ENCODE data around the gene ARMH4. TPM values are rescaled to one million over a fixed set of nuclear protein-coding genes. Genes with fewer than 3 reads are reported as not detected.

Gene ARMH4
- total and polyA plus RNA-seq, 10 of the 15 experiments (the other 5 are each of a cell fraction or from before 2014, with no cell fraction given): 0.50 to 0.97 (median 0.60) TPM; not detected in 7

DNA sequence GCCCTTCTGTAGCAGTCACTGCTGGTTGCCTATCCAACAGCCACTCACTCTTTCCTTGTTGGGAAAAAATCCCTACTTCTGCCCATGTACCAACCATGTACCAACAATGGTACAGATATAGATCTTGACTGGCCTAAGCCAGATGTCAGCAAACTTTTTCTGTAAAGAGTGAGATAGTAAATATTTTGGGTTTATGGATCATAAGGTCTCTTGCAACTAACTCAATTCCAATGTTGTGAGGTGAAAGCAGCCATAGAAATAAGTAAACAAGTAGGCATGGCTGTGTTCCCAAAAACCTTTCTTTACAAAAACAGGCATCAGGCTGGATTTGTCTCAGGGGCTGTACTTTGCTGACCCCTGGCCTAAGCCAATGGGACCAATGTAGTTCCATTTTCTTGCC lies 73.5 kb downstream of the ARMH4 start (continued):
- TF ChIP-seq, protein P1, sequence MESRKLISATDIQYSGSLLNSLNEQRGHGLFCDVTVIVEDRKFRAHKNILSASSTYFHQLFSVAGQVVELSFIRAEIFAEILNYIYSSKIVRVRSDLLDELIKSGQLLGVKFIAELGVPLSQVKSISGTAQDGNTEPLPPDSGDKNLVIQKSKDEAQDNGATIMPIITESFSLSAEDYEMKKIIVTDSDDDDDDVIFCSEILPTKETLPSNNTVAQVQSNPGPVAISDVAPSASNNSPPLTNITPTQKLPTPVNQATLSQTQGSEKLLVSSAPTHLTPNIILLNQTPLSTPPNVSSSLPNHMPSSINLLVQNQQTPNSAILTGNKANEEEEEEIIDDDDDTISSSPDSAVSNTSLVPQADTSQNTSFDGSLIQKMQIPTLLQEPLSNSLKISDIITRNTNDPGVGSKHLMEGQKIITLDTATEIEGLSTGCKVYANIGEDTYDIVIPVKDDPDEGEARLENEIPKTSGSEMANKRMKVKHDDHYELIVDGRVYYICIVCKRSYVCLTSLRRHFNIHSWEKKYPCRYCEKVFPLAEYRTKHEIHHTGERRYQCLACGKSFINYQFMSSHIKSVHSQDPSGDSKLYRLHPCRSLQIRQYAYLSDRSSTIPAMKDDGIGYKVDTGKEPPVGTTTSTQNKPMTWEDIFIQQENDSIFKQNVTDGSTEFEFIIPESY (IDR thresholded peaks at IDR 0.05): no peak
- TF ChIP-seq NR2F1 (conservative IDR thresholded peaks at IDR 0.05) (no peak), CHD1 (IDR thresholded peaks at IDR 0.05; ENCODE audit: low read depth, low read length) (no peak), DPF2 (IDR thresholded peaks at IDR 0.05) (no peak)

DNA sequence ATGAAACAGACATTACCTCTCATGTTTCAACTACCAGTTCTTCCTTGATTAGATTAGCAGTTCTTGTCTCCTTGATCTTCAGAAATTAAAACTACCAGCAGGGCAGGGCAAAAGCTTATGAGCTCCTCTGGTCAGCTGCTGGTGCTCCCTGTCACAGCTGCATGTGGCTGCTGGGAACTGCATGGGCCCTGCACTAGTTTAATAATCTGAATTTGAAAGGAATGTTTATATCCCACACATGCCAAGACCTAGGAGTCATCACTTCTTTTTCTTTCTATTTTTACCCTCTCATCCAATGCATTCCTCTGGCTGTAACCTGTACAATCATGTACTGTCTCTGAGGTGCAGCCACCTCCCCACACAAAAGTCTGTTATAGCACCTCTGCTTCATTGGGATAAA lies 73.9 kb downstream of the ARMH4 start:
- Histone ChIP-seq H2AFZ (ENCODE audit: control insufficient read depth, low read depth, low read length) (no peak overlapping the region), H3K4me2 (ENCODE audit: control insufficient read depth, insufficient read depth) (no peak overlapping the region), H3K4me1 (ENCODE audit: control insufficient read depth, insufficient read depth, low read length) (no peaks in the 10 kb centered on the region), H4K20me1 (ENCODE audit: control insufficient read depth, insufficient read depth) (no peaks in the 10 kb centered on the region), H3K9me3 (replicated peaks; ENCODE audit: control insufficient read depth, insufficient read depth, low read length) (no peaks in the 10 kb centered on the region), H3K79me2 (ENCODE audit: control insufficient read depth, insufficient read depth, low read length) (no peaks in the 10 kb centered on the region), H3K4me3 (no peak overlapping the region), H3K36me3 (ENCODE audit: control insufficient read depth in 2 of 2, insufficient read depth in 2 of 2, low read length in 1 of 2) (no peaks in the 10 kb centered on the region), H3K9ac (ENCODE audit: control insufficient read depth, insufficient read depth, low read length) (no peak overlapping the region), H3K27me3 (replicated peaks in 1 of 2; ENCODE audit: control insufficient read depth in 2 of 2, insufficient read depth in 2 of 2, low read length in 1 of 2) (no peaks in the 10 kb centered on the region), H3K27ac (ENCODE audit: control insufficient read depth, insufficient read depth) (no peak overlapping the region)
- ATAC-seq (no peak), FAIRE-seq (no peak), DNase-seq (ENCODE audit: low read depth, low spot score) (no peak)
- ChIA-PET CTCF (no interaction called here), POLR2A (interaction anchor here (0.6 kb wide), 1 partner anchor 83 kb away, joined by 4 read pairs; no protein-coding TSS in a partner anchor), SMC1A (ENCODE audit: uncharacterized antibody, unreplicated experiment) (interaction anchor here (1.0 kb wide), 1 partner anchor 592 kb away, joined by 3 read pairs; no protein-coding TSS in a partner anchor), RAD21 (ENCODE audit: unreplicated experiment) (no interaction called here)
- TF ChIP-seq STAT3 (IDR thresholded peaks at IDR 0.05; ENCODE audit: low read depth, low read length): no peak
- TF ChIP-seq ATF7 (IDR thresholded peaks at IDR 0.05; ENCODE audit: low read depth): no peak
- no peak for TF ChIP-seq TARDBP (IDR thresholded peaks at IDR 0.05; ENCODE audit: borderline replicate concordance)
- TF ChIP-seq NFXL1 (IDR thresholded peaks at IDR 0.05; ENCODE audit: borderline replicate concordance): no peak
- TF ChIP-seq IKZF2 (IDR thresholded peaks at IDR 0.05): no peak
- TF ChIP-seq YBX1 (IDR thresholded peaks at IDR 0.05): no peak
- TF ChIP-seq, protein P2, sequence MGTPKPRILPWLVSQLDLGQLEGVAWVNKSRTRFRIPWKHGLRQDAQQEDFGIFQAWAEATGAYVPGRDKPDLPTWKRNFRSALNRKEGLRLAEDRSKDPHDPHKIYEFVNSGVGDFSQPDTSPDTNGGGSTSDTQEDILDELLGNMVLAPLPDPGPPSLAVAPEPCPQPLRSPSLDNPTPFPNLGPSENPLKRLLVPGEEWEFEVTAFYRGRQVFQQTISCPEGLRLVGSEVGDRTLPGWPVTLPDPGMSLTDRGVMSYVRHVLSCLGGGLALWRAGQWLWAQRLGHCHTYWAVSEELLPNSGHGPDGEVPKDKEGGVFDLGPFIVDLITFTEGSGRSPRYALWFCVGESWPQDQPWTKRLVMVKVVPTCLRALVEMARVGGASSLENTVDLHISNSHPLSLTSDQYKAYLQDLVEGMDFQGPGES (IDR thresholded peaks at IDR 0.05): no peak
- TF ChIP-seq MTA3 (IDR thresholded peaks at IDR 0.05; ENCODE audit: borderline replicate concordance, low read length): no peak
- TF ChIP-seq, protein P3, sequence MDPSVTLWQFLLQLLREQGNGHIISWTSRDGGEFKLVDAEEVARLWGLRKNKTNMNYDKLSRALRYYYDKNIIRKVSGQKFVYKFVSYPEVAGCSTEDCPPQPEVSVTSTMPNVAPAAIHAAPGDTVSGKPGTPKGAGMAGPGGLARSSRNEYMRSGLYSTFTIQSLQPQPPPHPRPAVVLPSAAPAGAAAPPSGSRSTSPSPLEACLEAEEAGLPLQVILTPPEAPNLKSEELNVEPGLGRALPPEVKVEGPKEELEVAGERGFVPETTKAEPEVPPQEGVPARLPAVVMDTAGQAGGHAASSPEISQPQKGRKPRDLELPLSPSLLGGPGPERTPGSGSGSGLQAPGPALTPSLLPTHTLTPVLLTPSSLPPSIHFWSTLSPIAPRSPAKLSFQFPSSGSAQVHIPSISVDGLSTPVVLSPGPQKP (IDR thresholded peaks at IDR 0.05; ENCODE audit: low read depth, low read length): no peak
- TF ChIP-seq ZNF274 (IDR thresholded peaks at IDR 0.05; ENCODE audit: insufficient read depth, insufficient read length): no peak
- no peak for TF ChIP-seq PML (IDR thresholded peaks at IDR 0.05; ENCODE audit: low read length)
- no peak for TF ChIP-seq NFIC (IDR thresholded peaks at IDR 0.05; ENCODE audit: low read depth, low read length)
- TF ChIP-seq CBX5 (IDR thresholded peaks at IDR 0.05; ENCODE audit: low read depth): no peak
- no peak for TF ChIP-seq SUZ12 (IDR thresholded peaks at IDR 0.05; ENCODE audit: unreplicated experiment)
- TF ChIP-seq WRNIP1 (IDR thresholded peaks at IDR 0.05; ENCODE audit: borderline replicate concordance, low read depth, low read length): no peak
- TF ChIP-seq, protein P4, sequence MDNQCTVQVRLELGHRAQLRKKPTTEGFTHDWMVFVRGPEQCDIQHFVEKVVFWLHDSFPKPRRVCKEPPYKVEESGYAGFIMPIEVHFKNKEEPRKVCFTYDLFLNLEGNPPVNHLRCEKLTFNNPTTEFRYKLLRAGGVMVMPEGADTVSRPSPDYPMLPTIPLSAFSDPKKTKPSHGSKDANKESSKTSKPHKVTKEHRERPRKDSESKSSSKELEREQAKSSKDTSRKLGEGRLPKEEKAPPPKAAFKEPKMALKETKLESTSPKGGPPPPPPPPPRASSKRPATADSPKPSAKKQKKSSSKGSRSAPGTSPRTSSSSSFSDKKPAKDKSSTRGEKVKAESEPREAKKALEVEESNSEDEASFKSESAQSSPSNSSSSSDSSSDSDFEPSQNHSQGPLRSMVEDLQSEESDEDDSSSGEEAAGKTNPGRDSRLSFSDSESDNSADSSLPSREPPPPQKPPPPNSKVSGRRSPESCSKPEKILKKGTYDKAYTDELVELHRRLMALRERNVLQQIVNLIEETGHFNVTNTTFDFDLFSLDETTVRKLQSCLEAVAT (IDR thresholded peaks at IDR 0.05): no peak
- in situ Hi-C loops (cut with MboI): no loop called here
- BruUV-seq (replicated peaks): no TSS peak
- intact Hi-C loops (cut with micrococcal nuclease; ENCODE audit: unreplicated experiment): no loop called here
